Measurements from ENCODE around the gene P2RX1.

GRCh38 chr17:3903051-3903825 is 13.0 kb downstream of the P2RX1 start:
- no peak for TF ChIP-seq POLR2A (IDR thresholded peaks at IDR 0.05)
- TF ChIP-seq CTCF (IDR thresholded peaks at IDR 0.05), result no peak
- TF ChIP-seq POLR2AphosphoS5 (IDR thresholded peaks at IDR 0.05; ENCODE audit: insufficient read depth in 1 of 2, low read depth in 1 of 2), result no peak

Measured in vagina (tissue), 2 donors.